Loucy (cell line): ENCODE measurements around the gene CNIH4.
"Not testable (repeated sequence)": the region's sequence is repeated elsewhere in the genome, so short reads cannot be mapped to it uniquely, and the experiment has no call there.

Experiments
- H2AFZ ChIP-seq: fragments of 200-600 bp; sonication (generic); 2 replicates; pipeline ENCODE4 v1.6.0; 2016; ENCODE audit warnings: antibody characterized with exemption, mild to moderate bottlenecking, low read length, moderate library complexity
- H3F3A ChIP-seq: fragments of 200-600 bp; 2 replicates; pipeline ENCODE4 v1.6.0; 2016; ENCODE audit warnings: antibody characterized with exemption, low read depth, mild to moderate bottlenecking
- H3K27me3 ChIP-seq: fragments of 200-600 bp; sonication (generic); 2 replicates; pipeline ENCODE4 v1.6.1; 2014; ENCODE audit warnings: low read length, mild to moderate bottlenecking; ENCODE audit not compliant: insufficient read depth, poor library complexity, severe bottlenecking
- H3K36me3 ChIP-seq: fragments of 200-600 bp; sonication (generic); 2 replicates; pipeline ENCODE4 v1.6.1; 2016; ENCODE audit warnings: low read length; ENCODE audit not compliant: insufficient read depth
- H3K4me1 ChIP-seq: fragments of 200-600 bp; sonication (generic); 2 replicates; pipeline ENCODE4 v1.5.1; 2014; ENCODE audit warnings: low read length, mild to moderate bottlenecking; ENCODE audit not compliant: insufficient read depth, poor library complexity, severe bottlenecking
- H3K4me2 ChIP-seq: fragments of 200-600 bp; sonication (generic); 2 replicates; pipeline ENCODE4 v1.6.0; 2014; ENCODE audit warnings: antibody characterized with exemption, low read length, low read depth, mild to moderate bottlenecking; ENCODE audit not compliant: poor library complexity, severe bottlenecking
- H3K4me3 ChIP-seq: fragments of 200-600 bp; sonication (generic); 2 replicates; pipeline ENCODE4 v1.5.1; 2014; ENCODE audit warnings: low read length, mild to moderate bottlenecking, mixed read lengths; ENCODE audit not compliant: poor library complexity, severe bottlenecking
- H3K79me2 ChIP-seq: fragments of 200-600 bp; sonication (generic); 2 replicates; pipeline ENCODE4 v1.6.1; 2014; ENCODE audit warnings: low read length; ENCODE audit not compliant: insufficient read depth
- H3K9ac ChIP-seq: fragments of 200-600 bp; sonication (generic); 2 replicates; pipeline ENCODE4 v1.6.0; 2014; ENCODE audit warnings: mild to moderate bottlenecking, low read depth, low read length, moderate library complexity; ENCODE audit not compliant: poor library complexity, severe bottlenecking
- H3K9me2 ChIP-seq: fragments of 200-600 bp; sonication (generic); replicated peaks from 2 replicates; pipeline ENCODE4 v1.6.1; 2016; ENCODE audit warnings: low read depth, low read length, mixed read lengths
- H3K9me3 ChIP-seq: fragments of 200-600 bp; sonication (generic); 2 replicates; pipeline ENCODE4 v1.6.1; 2014; ENCODE audit warnings: mild to moderate bottlenecking, antibody characterized with exemption, low read length, low read depth; ENCODE audit not compliant: insufficient read depth
- H4K20me1 ChIP-seq: fragments of 200-600 bp; sonication (generic); 2 replicates; pipeline ENCODE4 v1.6.0; 2014; ENCODE audit warnings: antibody characterized with exemption, low read length, mild to moderate bottlenecking; ENCODE audit not compliant: insufficient read depth, poor library complexity, severe bottlenecking
- CTCF ChIP-seq: fragments of 200-600 bp; sonication (generic); conservative IDR thresholded peaks from 2 replicates; pipeline ENCODE4 v1.5.1; 2014; ENCODE audit warnings: mild to moderate bottlenecking, antibody characterized with exemption, low read length
- EZH2phosphoT487 ChIP-seq: fragments of 200-600 bp; IDR thresholded peaks from 2 replicates; pipeline ENCODE4 v1.6.1; 2018; ENCODE audit warnings: antibody characterized with exemption, mild to moderate bottlenecking, moderate library complexity, borderline replicate concordance

CNIH4 gene

GRCh38 chr1:224348137-224348536 is 8.5 kb upstream of the CNIH4 start:
- Histone ChIP-seq H3K27me3 (no peaks in the 10 kb centered on the region), H3F3A (no peaks in the 10 kb centered on the region), H3K9me3 (peaks cover 9% of the 10 kb centered on the region; the same call in 1 of the 2 replicates)

GRCh38 chr1:224349716-224350115 is 7.0 kb upstream of the CNIH4 start:
- not testable (repeated sequence) for H3K9me3 ChIP-seq, H3K4me3 ChIP-seq, H3K27me3 ChIP-seq, H3K4me2 ChIP-seq, H2AFZ ChIP-seq, H3F3A ChIP-seq, H3K9ac ChIP-seq, H4K20me1 ChIP-seq, H3K36me3 ChIP-seq, H3K79me2 ChIP-seq, H3K9me2 ChIP-seq, H3K4me1 ChIP-seq

More at GRCh38 chr1:224348137-224348536, 8.5 kb upstream of the CNIH4 start:
- H3K9me2 ChIP-seq: no peaks in the 10 kb centered on the region
- no peak overlapping the region for H3K9ac ChIP-seq
- H2AFZ ChIP-seq: no peak overlapping the region
- H4K20me1 ChIP-seq: no peaks in the 10 kb centered on the region
- TF ChIP-seq CTCF: no peak
- TF ChIP-seq EZH2phosphoT487: no peak
- no peaks in the 10 kb centered on the region for H3K4me1 ChIP-seq
- no peaks in the 10 kb centered on the region for H3K36me3 ChIP-seq
- H3K79me2 ChIP-seq: no peaks in the 10 kb centered on the region
- H3K4me3 ChIP-seq: no peak overlapping the region
- H3K4me2 ChIP-seq: no peak overlapping the region

GRCh38 chr1:224352436-224353085 is 4.1 kb upstream of the CNIH4 start:
- H3K4me3 ChIP-seq, H3K4me2 ChIP-seq, H2AFZ ChIP-seq, H3K36me3 ChIP-seq, H3K9ac ChIP-seq, H4K20me1 ChIP-seq, H3K4me1 ChIP-seq, H3K9me2 ChIP-seq, H3K27me3 ChIP-seq, H3F3A ChIP-seq, H3K79me2 ChIP-seq, H3K9me3 ChIP-seq: not testable (repeated sequence)

DNA sequence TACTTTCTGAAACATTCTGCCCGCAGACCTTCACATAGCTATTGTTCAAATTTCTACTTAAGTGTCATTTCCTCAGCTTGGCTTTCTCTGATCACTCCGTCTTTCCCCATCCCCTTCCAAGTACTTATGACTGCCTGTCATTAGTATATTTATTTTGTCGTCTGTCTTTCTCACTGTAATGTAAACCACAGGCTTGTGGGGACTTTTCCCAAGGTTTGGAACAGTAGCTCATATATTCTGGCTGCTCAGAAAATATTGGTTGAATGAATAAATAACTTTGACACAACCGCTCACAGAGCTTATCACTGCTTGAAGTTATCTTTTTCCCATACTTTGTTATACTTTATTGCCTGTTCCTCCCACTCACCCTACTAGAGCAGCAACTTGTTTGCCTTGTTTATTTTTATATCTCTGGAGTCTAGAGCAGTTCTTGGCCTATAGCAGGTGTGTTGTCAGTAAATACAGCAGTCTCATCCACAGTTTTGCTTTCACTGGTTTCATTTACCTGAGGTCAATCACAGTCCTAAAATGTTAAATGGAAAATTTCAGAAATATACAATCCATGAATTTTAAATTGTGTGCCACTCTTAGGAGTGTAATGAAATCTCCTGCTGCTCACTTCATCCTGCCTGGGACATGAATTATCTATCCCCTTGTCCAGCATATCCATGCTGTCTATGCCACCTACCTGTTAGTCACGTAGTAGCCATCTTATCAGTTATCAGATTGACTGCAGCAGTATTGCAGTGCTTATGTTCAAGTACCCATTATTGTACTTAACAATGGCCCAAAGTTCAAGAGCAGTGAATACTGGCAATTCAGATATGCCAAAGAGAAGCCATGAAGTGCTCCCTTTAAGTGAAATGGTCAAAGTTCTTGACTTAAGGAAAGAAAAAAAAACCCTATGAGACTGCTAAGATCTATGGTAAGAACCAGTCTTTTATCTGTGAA is 2.4 kb upstream of the CNIH4 start:
- H3K9me2 ChIP-seq: no peaks in the 10 kb centered on the region
- no peak overlapping the region for H2AFZ ChIP-seq

More for the DNA sequence above, 2.4 kb upstream of the CNIH4 start:
- H3K4me2 ChIP-seq: no peak overlapping the region
- H3K9ac ChIP-seq: no peak overlapping the region
- H3K4me1 ChIP-seq: peaks cover 14% of the 10 kb centered on the region
- no peaks in the 10 kb centered on the region for H3K9me3 ChIP-seq
- H3F3A ChIP-seq: no peaks in the 10 kb centered on the region
- no peaks in the 10 kb centered on the region for H3K27me3 ChIP-seq
- peaks cover 25% of the 10 kb centered on the region for H3K79me2 ChIP-seq
- H4K20me1 ChIP-seq: peaks cover 12% of the 10 kb centered on the region
- no peak overlapping the region for H3K4me3 ChIP-seq
- TF ChIP-seq CTCF (no peak), EZH2phosphoT487 (no peak)
- H3K36me3 ChIP-seq: no peaks in the 10 kb centered on the region
